Right kidney (tissue), 9 donors: Measurements from ENCODE around the gene PLS3.
"Not testable (repeated sequence)": the region's sequence is repeated elsewhere in the genome, so short reads cannot be mapped to it uniquely, and the experiment has no call there.

Experiments used
- DNase-seq: peaks from one replicate; pipeline ENCODE4 v3.0.0-alpha.2; 2016
- long read RNA-seq, 8 donors: transcript quantifications; one replicate each; lab custom pipeline, GENCODE V29; 2026

The PLS3 gene, protein sequence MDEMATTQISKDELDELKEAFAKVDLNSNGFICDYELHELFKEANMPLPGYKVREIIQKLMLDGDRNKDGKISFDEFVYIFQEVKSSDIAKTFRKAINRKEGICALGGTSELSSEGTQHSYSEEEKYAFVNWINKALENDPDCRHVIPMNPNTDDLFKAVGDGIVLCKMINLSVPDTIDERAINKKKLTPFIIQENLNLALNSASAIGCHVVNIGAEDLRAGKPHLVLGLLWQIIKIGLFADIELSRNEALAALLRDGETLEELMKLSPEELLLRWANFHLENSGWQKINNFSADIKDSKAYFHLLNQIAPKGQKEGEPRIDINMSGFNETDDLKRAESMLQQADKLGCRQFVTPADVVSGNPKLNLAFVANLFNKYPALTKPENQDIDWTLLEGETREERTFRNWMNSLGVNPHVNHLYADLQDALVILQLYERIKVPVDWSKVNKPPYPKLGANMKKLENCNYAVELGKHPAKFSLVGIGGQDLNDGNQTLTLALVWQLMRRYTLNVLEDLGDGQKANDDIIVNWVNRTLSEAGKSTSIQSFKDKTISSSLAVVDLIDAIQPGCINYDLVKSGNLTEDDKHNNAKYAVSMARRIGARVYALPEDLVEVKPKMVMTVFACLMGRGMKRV
- long read RNA-seq, donor 1, transcript PLS3-202 (16 exons, 3,280 nt): major isoform, 47 of 179 reads
- long read RNA-seq, donor 1, partial matches to known transcripts: 132 of 179 reads
- long read RNA-seq, donor 1, other reads (novel, unspliced or antisense): 0 of 179 reads
- long read RNA-seq, donor 2, transcript PLS3-202 (16 exons, 3,280 nt): major isoform, 11 of 52 reads
- long read RNA-seq, donor 2, partial matches to known transcripts: 41 of 52 reads
- long read RNA-seq, donor 2, other reads (novel, unspliced or antisense): 0 of 52 reads
- long read RNA-seq, donor 3, transcript PLS3-202 (16 exons, 3,280 nt): major isoform, 11 of 43 reads
- long read RNA-seq, donor 3, partial matches to known transcripts: 32 of 43 reads
- long read RNA-seq, donor 3, other reads (novel, unspliced or antisense): 0 of 43 reads
- long read RNA-seq, donor 4, transcript PLS3-202 (16 exons, 3,280 nt): major isoform, 20 of 52 reads
- long read RNA-seq, donor 4, partial matches to known transcripts: 31 of 52 reads
- long read RNA-seq, donor 4, other reads (novel, unspliced or antisense): 0 of 52 reads
- long read RNA-seq, donor 5, transcript PLS3-202 (16 exons, 3,280 nt): major isoform, 20 of 39 reads
- long read RNA-seq, donor 5, partial matches to known transcripts: 18 of 39 reads
- long read RNA-seq, donor 5, other reads (novel, unspliced or antisense): 0 of 39 reads
- long read RNA-seq, donor 6, transcript PLS3-202 (16 exons, 3,280 nt): major isoform, 19 of 97 reads
- long read RNA-seq, donor 6, partial matches to known transcripts: 78 of 97 reads
- long read RNA-seq, donor 6, other reads (novel, unspliced or antisense): 0 of 97 reads
- long read RNA-seq, donor 7, transcript PLS3-202 (16 exons, 3,280 nt): major isoform, 31 of 74 reads
- long read RNA-seq, donor 7, partial matches to known transcripts: 43 of 74 reads
- long read RNA-seq, donor 7, other reads (novel, unspliced or antisense): 0 of 74 reads
- long read RNA-seq, donor 8, transcript PLS3-202 (16 exons, 3,280 nt): major isoform, 31 of 119 reads
- long read RNA-seq, donor 8, partial matches to known transcripts: 88 of 119 reads
- long read RNA-seq, donor 8, other reads (novel, unspliced or antisense): 0 of 119 reads

- DNase-seq: no peak
Observed at GRCh38 chrX:115560978-115561604, at the start of gene PLS3. TSS of gene PLS3 (plus strand) at chrX:115561174. CDS start at chrX:115610251, 49,077 bp downstream.

DNA sequence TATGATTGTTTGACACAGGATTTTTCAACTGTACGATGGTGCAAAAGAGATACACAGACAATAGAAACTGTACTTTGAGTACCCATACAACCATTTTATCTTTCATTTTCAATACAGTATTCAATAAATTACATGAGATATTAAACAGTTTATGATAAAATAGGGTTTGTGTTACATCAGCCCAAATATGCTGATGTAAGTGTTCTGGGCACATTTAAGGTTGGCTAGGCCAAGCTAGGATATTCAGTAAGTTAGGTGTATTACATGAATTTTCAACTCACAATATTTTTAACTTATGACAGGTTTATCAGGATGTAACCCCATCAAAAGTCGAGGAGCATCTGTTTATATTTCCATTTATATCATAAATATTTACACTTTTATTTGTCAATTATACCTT lies 42.9 kb upstream of the PLS3 start:
- DNase-seq: no peak

- no peak for DNase-seq
Observed at GRCh38 chrX:115521741-115522140, 39.2 kb upstream of the PLS3 start.

GRCh38 chrX:115522952-115523351 lies 38.0 kb upstream of the PLS3 start:
- no peak for DNase-seq

DNA sequence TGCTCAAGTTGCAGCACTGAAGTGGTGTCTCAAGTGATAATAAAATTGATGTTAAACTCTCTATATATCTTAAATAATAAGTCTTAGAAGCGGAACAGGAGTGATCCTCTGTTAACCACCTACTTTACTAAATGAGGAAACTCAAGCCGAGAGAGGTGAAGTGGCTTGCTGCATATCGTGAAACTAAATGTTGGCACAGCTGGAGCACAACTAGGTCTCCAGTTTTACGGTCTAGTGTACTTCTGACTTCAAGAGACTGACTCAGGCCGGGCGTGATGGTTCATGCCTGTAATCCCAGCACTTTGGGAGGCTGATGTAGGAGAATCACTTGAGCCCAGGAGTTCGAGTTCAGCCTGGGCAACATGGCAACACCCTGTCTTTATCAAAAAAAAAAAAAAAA lies 35.5 kb upstream of the PLS3 start:
- no peak for DNase-seq

DNA sequence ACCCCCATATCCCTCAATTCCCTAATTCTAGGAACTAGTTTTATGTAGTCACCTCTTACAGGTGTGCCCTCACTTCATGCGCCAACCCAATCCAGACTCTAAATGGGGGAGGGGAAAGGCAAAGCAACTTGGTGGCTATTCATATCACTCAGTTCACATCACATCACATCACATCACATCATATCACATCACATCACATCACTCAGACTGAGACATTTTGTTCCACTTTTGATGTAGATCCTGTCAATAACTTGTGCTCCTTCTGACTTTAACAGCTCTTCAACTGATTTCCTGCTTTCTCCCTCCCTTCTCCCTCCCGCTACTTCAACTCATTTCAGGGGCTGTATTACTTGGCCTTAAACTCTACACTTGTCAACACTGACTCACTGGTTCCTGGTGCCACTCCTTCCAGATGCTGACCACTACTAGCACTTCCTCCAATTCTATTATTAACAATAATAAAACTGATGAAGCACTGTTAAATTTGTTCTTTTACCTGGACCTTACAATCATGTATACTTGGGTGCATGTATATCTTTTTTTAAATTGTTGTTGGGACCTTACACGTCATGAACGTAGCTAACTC lies 29.1 kb upstream of the PLS3 start:
- no peak for DNase-seq

DNA sequence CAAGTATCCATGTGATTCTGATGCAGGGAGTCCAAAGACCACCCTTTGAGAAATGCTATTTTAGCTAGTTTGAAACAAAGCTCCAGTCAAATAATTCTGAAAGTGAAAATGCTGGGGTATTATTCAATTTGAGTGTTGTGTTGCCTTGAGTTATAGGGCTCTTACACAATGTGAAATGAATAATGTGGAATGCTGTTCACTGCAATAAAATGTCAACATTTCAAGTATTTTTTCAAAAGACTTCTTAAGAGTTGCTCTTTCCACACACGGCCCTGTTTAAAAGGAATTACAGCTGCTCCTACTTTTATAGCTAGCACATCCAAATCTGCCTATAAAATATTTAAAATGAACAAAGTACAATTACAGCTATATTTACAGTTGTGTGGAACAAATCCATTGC lies 27.5 kb upstream of the PLS3 start:
- DNase-seq: no peak

GRCh38 chrX:115534383-115534782 lies 26.6 kb upstream of the PLS3 start:
- no peak for DNase-seq

- DNase-seq: no peak
Observed at GRCh38 chrX:115535421-115535820, 25.6 kb upstream of the PLS3 start.

DNA sequence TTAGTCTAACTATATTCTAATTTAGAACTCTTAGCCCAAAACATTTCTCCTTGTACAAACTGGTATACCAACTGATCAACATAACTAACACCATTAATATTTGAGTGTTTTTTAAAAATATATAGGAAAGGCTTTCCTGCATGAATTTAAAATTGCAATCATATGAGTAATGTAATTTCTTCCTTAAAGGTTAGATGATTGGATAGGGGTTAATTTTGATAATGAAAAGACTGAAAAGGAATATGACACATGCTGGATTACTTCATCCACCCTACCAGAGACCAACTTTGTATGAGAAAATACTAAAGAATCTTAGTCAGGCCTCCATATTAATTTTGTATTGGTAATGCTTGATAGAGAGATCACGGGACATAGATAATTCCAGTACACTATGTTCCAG lies 25.1 kb upstream of the PLS3 start:
- DNase-seq: no peak

DNA sequence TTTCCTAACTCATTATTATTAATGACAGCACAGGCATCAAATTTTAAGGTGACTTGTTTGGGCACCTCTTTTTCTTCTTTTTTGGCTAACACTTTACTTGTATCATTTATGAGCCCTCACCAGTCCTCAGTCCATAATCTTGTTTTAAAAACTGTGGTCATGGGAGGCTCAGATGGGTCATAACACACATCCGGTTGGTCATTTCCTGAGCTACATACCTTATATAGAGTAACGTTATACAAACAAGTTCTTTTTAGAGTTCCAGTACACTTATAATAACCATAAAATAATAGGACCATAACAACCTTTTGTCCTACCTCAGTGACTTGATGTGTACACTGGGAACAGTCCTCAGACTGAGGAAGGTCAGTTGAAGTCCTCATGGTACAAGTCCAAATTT lies 21.1 kb upstream of the PLS3 start:
- no peak for DNase-seq

DNA sequence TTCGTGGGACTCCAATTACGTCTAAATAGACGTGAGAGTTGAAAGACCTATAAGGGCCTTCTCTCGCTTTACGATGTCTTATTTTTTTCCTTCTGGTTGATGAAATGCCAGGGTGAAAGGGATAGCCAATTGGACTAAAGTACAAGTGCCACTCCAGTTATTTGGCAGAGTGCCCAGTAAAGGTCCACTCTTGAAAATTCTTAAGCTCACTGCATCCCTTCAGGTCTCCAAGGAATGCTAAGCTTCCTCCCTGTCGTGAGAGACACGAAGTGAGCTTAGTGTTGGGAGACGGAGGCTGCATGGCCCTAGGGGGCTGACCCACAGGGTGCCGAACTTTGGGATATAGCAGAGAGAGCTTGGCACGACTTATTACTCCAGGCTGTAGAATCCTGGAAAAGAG lies 19.9 kb upstream of the PLS3 start:
- DNase-seq: not testable (repeated sequence)

- DNase-seq: no peak
Observed at GRCh38 chrX:115547448-115547847, 13.5 kb upstream of the PLS3 start.

DNA sequence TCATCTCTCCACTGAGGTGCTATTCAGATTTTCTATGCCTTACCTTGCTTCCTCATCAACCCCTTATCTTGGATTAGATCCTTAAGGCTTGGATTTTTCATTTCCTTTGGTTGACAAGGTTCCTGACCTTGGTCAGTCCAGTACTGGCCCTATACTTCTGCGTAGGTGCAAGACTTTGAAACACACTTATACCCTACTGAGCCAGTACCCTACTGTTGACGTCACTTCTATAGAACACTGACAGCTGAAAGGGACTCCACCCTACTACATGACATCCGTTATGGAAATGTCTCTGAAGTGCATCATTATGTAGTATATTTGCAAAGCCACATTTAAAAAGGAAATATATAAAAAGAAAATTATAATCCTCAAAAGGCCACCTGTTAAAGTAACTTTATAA lies 12.0 kb upstream of the PLS3 start:
- no peak for DNase-seq

GRCh38 chrX:115553171-115553570 lies 7.8 kb upstream of the PLS3 start:
- DNase-seq: no peak

DNA sequence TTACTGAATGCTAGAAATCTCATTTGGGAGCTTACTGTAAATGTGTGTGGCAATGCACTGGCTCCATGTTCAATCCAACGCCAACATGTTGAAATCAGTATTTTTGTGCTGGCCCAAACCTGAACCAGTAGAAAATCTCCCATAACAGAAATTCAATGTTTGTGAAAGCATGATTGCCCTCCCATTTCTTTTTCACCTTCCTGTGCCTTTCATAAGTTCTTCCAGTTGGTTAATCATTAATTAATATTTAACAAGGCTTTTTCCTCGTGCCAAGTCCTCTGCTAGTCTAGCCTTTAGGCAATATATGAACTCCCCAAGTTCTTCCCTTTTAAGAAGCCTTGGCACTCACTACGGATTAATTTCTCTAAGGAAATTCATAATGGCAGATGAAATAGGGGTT lies 1.3 kb upstream of the PLS3 start:
- DNase-seq: no peak

DNA sequence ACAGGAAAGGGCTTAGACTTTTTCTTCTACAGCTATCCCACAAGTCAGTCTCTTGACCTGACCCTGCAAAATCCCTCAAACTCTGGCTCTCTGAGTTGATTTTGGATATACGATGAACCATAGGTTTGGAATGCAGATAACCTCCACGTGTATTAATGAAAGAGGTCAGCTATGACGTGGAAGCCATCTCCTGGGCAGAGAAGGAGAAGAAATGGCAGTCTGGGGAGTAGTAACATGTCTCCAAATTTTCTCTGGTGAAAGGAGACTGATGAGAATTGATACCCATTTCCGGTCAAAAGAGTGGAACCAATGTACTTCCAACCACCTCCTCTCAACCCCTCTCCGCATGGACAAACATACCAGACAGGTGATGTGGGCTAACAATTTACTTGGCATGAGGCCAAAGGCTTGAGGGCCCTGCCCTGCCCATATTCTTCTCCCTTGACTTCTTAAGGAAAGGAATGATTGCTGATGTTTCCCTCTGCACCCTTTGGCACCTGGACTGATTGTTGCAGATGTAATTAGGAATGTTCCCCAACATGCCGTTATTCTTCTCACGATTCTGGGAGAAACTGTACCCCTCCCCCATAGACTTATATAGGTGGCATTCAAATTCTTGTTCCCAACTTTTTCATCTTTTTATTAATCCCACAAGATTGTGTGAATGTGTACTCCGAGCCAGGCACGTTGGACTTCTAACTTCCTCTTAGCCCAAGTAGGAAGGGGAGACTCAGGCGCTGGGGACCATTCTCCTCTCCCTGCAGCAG lies 580 bp upstream of the PLS3 start:
- DNase-seq: peak; percentile 13

- DNase-seq: peak; percentile 73
Observed at GRCh38 chrX:115561605-115562479, 868 bp downstream of the PLS3 start.

GRCh38 chrX:115562480-115562847 lies 1.5 kb downstream of the PLS3 start:
- no peak for DNase-seq
